Kidney epithelial cell (primary cell): ENCODE data around the gene GON7. TPM values are rescaled to one million over a fixed set of nuclear protein-coding genes. Genes with fewer than 3 reads are reported as not detected.

Source experiments
- DNase-seq: peaks from one replicate; pipeline ENCODE4 v3.0.0-alpha.2; 2010; ENCODE audit warnings: low read depth
- H3K27me3 ChIP-seq: 2 replicates; pipeline ENCODE4 v1.6.0; 2011; ENCODE audit warnings: low read length; ENCODE audit not compliant: control insufficient read depth, insufficient read depth
- H3K36me3 ChIP-seq: 2 replicates; pipeline ENCODE4 v1.5.1; 2011; ENCODE audit warnings: low read length; ENCODE audit not compliant: control insufficient read depth, insufficient read depth
- H3K4me3 ChIP-seq: 2 replicates; pipeline ENCODE4 v1.5.1; 2011; ENCODE audit warnings: low read depth, mild to moderate bottlenecking, control low read depth, low read length
- CTCF ChIP-seq: IDR thresholded peaks from 2 replicates; pipeline ENCODE4 v1.5.1; 2011; ENCODE audit warnings: mild to moderate bottlenecking, moderate library complexity, low read length, control low read depth, inconsistent platforms; ENCODE audit not compliant: insufficient read depth, poor library complexity, severe bottlenecking
- total RNA-seq: library from RNA; depleted of rRNA; stranded (reverse); fragments of >200 nt; gene quantifications from 2 replicates; pipeline ENCODE4 v1.2.3, GENCODE V29; 2015

The GON7 gene
- total RNA-seq, 1 donor from 2014 or later: 14.9 TPM

DNA sequence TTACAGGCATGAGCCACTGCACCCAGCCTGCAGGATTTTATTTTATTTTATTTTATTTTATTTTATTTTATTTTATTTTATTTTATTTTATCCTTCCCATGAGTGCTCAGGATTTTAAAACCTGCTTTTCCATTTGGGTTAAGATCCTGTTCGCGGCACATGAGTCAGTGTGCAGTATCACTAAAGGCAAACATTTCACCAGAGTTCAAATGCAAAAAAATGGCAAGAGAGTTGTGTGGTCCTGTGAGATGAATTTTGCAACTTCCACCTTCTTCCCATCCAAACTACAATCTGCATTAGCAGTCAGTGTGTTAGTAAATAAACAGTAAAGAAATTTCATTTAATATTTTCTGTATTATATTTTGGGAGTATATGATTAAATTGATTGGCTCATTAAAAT is 51.2 kb downstream of the GON7 start:
- no peak for DNase-seq
- Histone ChIP-seq H3K36me3 (no peaks in the 10 kb centered on the region), H3K4me3 (no peak overlapping the region), H3K27me3 (no peaks in the 10 kb centered on the region)
- no peak for TF ChIP-seq CTCF

DNA sequence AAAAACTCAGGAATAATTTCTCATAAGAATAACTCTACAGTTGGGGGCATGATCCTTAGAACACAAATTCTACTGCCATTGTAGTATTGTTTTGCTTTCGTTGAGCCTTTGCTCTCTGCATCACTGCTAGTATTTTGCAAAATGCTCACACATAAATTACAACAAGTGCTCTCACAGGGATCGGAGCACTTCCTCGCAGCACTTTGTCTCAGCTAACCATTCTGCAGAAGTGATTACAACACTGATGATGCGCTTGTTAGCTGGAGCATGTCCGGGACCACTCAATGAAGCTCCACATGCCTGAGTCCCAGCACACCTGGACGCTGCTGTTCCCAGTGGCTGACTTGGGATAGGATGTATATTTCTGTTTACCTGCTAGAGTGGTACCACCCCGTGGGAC is 53.7 kb downstream of the GON7 start:
- no peak for TF ChIP-seq CTCF
- no peaks in the 10 kb centered on the region for H3K27me3 ChIP-seq
- DNase-seq: no peak
- H3K4me3 ChIP-seq: no peak overlapping the region
- H3K36me3 ChIP-seq: no peaks in the 10 kb centered on the region

Other genes with a start within 250 kb of the GON7 start
- gene ITPK1, start 91.1 kb downstream of the GON7 start, total RNA-seq: 21.3 and 23.6 TPM in 2 replicates
- 26.1 and 26.2 TPM in 2 replicates for gene MOAP1, start 22.2 kb downstream of the GON7 start, total RNA-seq
- 14.1 and 17.0 TPM in 2 replicates for gene LYSET, start 21.7 kb downstream of the GON7 start, total RNA-seq
- 12.5 and 16.1 TPM in 2 replicates for gene UBR7, start 191 bp upstream of the GON7 start, total RNA-seq
- 27.5 and 29.6 TPM in 2 replicates for gene BTBD7, start 126.0 kb upstream of the GON7 start, total RNA-seq
- not detected in 2 replicates for gene COX8C, start 140.1 kb upstream of the GON7 start, total RNA-seq
- 0.13 and 0.14 TPM in 2 replicates for gene UNC79, start 223.9 kb upstream of the GON7 start, total RNA-seq